HUES6 (cell line): ENCODE results near the gene CDKN3.

ENCODE experiments used
- H3K27ac ChIP-seq: 2 replicates; pipeline ENCODE4 v1.7.0; 2013; ENCODE audit warnings: low read depth, mild to moderate bottlenecking, low read length, inconsistent platforms
- H3K27me3 ChIP-seq: 2 replicates; pipeline ENCODE4 v1.6.1; 2013; ENCODE audit warnings: low read length; ENCODE audit not compliant: control insufficient read depth, insufficient read depth
- H3K36me3 ChIP-seq: 2 replicates; pipeline ENCODE4 v1.6.1; 2013; ENCODE audit warnings: low read length; ENCODE audit not compliant: control insufficient read depth, insufficient read depth
- H3K4me1 ChIP-seq: 2 replicates; pipeline ENCODE4 v1.6.1; 2013; ENCODE audit warnings: low read length; ENCODE audit not compliant: control insufficient read depth, insufficient read depth
- H3K4me3 ChIP-seq: 2 replicates; pipeline ENCODE4 v1.5.1; 2013; ENCODE audit warnings: low read depth, low read length
- H3K9ac ChIP-seq: one replicate; pipeline ENCODE4 v1.6.1; 2013; ENCODE audit warnings: mild to moderate bottlenecking, low read length
- H3K9me3 ChIP-seq: 2 replicates; pipeline ENCODE4 v1.6.1; 2013; ENCODE audit warnings: low read depth, low read length; ENCODE audit not compliant: control insufficient read depth, insufficient read depth

The CDKN3 gene, protein sequence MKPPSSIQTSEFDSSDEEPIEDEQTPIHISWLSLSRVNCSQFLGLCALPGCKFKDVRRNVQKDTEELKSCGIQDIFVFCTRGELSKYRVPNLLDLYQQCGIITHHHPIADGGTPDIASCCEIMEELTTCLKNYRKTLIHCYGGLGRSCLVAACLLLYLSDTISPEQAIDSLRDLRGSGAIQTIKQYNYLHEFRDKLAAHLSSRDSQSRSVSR

DNA sequence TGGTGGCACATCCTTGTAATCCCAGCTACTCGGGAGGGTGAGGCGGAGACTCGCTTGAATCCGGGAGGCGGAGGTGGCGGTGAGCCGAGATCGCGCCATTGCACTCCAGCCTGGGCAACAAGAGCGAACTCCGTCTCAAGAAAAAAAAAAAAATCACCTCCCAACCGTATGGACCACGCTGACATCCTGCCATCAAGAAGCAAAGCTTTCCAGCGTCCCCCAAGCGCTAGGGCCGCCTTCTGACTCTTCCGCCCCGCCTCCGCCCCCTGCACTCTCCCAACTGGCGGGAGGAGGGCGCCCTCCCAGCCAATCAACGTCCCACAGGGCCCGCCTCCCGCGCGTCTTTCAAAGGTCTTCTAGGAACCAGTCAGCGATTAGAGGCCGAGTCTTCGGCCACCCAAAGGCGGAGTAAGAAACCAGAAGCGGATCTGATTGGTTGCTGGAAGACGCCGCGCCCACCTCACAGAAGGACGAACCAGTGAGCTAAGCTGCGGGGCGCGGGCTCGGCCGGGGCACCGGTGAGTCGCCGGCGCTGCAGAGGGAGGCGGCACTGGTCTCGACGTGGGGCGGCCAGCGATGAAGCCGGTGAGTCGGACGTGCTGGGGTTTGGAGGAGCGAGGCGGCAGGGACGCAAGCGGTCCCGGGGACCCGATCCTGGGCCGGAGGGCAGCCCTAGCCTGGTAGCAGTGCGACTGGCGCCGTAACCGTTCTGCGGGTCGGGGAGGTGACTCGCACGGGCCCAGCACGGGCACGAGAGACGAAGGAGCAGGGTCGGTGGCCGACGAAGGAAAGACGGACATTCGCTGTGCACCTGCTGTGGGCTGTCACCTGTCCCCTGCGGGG, at the start of gene CDKN3:
TSS of gene CDKN3 (plus strand) at position 515 of the 843 bp plus-strand sequence. CDS start at position 577, 62 bp downstream.
- Histone ChIP-seq H3K27me3 (no peaks in the 10 kb centered on the region), H3K9me3 (no peaks in the 10 kb centered on the region), H3K27ac (no peak within 1 kb of the TSS; the same call in 1 of the 2 replicates), H3K4me3 (peak within 1 kb of the TSS; percentile 80), H3K4me1 (peaks cover 14% of the 10 kb centered on the region; the same call in 1 of the 2 replicates), H3K36me3 (peaks cover 21% of the 10 kb centered on the region), H3K9ac (peak within 1 kb of the TSS; percentile 84)

DNA sequence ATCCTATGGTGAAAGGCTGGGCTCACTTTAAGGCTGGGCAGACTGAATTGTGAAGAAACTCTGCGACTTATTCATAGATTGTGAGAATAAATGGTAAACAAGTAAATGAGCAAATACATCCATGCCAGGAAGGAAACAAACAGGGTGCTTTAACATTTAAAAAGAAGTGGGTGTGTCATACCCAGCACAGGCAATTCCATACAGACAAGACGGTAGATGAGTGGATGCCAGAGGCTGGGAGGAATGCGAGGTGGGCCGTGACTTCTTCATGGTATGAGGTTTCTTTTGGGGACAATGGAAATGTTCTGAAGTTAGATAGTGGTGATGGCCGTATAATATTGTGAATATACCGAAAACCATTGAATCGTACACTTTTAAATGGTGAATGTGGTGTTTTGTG, 49.8 kb upstream of the CDKN3 start:
- no peak overlapping the region for H3K4me3 ChIP-seq
- no peaks in the 10 kb centered on the region for H3K27me3 ChIP-seq
- no peaks in the 10 kb centered on the region for H3K9me3 ChIP-seq
- no peaks in the 10 kb centered on the region for H3K36me3 ChIP-seq
- no peak overlapping the region for H3K9ac ChIP-seq
- no peak overlapping the region; the same call in 1 of the 2 replicates for H3K27ac ChIP-seq
- peaks cover 40% of the 10 kb centered on the region for H3K4me1 ChIP-seq

DNA sequence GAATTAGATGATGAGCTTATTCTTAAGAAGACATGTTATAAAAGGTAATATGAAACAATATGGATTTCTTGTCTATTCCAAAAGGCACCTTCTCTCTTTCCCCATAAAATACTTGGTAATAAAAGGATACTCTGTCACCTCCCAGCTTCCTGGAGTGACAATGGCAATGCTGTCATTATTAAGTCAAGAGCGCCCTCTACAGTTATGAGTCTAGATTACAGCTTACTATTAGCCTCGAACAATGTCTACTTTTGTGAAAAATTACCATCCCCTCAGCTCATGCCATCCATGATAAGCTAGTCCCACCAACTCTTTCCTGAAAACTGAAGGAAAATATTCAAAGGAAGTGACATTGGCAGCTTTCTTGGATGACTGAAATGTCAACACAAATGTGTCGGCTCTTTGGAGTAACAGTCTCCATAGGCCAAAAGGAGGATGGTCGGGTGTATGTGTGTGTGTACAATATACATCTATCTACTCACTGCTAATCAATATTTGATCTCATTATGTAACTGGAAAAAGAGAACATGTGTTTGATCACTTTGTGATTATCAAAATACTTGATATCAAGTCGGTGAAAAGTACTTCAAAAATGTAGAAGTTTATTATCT, 48.7 kb upstream of the CDKN3 start:
- H3K27me3 ChIP-seq, result no peaks in the 10 kb centered on the region
- H3K4me3 ChIP-seq, result no peak overlapping the region
- H3K4me1 ChIP-seq, result peaks cover 40% of the 10 kb centered on the region
- 0 out of 2 replicates have a peak, but pooled peaks cover under 1% of the 10 kb centered on the region for H3K9me3 ChIP-seq
- H3K36me3 ChIP-seq, result no peaks in the 10 kb centered on the region
- no peak overlapping the region for H3K27ac ChIP-seq
- H3K9ac ChIP-seq, result no peak overlapping the region

DNA sequence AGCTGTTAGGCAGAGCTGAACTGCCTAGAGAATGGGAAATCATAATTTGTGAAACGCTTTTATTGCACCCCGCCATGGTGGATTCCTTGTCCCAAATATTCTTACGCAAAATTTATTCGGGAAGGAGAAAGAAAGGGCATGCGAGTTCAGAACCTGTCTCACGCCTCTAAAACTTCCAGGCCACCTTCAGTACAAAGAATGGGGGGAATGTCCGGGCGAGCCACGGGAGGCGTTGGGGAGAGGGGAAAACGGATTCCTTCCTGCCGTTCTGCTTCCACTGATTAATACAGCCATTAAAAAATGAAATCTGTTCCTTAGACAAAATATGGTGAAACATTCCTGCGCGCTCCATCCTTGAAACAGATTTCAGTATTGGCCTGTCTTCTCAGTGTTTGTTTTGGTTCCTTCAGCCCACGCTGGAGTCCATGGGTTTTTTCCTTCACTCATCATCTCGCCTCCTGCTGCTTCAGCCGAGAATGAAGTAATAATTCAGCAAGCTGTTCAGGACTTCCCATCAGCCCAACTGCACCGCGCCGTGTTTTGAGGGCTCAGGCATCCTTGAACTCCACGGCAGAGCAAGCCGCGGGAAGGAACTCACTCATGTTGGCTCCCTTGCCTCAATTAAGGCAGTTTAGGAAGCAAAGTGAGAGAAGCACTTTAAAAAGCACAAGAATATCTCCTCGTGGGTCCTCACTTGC, 47.7 kb upstream of the CDKN3 start:
- Histone ChIP-seq H3K27ac (no peak overlapping the region), H3K4me1 (peaks cover 35% of the 10 kb centered on the region), H3K4me3 (no peak overlapping the region), H3K9me3 (peaks cover 9% of the 10 kb centered on the region; the same call in 1 of the 2 replicates), H3K36me3 (no peaks in the 10 kb centered on the region), H3K9ac (no peak overlapping the region), H3K27me3 (no peaks in the 10 kb centered on the region)

DNA sequence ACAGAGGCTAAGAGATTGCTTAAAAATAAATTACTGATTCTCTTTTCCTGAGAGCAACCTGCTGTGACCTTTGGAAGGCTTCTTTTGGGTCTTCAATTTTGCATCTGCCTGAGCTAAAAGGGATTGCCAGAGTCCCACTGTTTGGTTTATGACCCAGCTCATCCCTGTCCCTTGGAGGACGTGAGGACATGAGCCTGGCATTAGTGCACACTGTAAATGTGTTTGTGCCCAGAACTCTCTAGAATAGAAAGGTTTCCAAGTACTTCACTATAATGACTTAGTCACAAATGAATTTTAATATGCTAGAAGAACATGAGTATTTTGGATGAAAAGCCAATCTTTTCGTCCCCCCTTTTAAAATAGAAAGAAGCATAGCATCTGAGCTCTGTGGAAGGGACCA, 47.1 kb upstream of the CDKN3 start:
- Histone ChIP-seq H3K27me3 (no peaks in the 10 kb centered on the region), H3K27ac (no peak overlapping the region), H3K4me1 (peaks cover 30% of the 10 kb centered on the region), H3K4me3 (no peak overlapping the region), H3K9me3 (peaks cover 10% of the 10 kb centered on the region; the same call in 1 of the 2 replicates), H3K9ac (no peak overlapping the region), H3K36me3 (no peaks in the 10 kb centered on the region)

DNA sequence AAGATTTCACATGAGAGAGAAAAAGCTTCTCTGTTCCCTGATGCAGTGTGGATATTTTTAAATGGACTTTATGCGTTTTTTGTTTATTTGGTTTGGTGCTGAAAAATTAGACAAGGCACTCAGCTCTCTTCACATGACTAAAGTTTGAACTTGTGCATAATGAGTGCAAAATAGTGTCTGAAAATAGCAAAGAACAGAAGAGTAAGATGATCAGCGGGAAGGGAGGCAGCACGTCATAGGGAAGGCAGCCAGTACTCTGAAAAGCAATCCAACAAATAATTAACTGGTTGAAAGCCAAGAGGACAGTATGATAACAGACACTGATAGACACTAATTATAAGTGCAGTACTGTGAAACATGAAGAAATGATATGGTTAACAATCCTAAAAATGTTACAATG, 46.6 kb upstream of the CDKN3 start:
- peaks cover 30% of the 10 kb centered on the region for H3K4me1 ChIP-seq

DNA sequence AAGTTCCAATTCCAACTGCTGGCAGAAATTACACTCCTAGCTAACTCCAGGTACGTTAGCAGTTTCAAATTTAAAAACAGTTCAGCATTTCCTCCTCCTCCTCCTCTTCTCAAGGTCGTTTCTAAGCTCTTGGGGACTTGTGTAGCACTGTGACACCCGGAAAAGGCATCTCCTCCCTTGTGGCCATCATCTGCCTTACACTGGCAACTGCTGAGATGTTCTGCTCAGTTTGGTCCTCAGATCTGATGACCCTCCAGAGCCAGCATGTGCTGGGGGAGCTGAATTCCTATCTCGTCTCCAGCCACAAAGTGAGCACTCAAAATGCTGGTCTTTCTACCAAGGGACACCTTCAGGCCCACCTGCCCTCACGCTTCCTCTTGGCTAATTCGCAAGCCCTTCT, 43.5 kb upstream of the CDKN3 start:
- no peaks in the 10 kb centered on the region for H3K27me3 ChIP-seq
- no peak overlapping the region for H3K9ac ChIP-seq
- no peak overlapping the region for H3K27ac ChIP-seq
- no peaks in the 10 kb centered on the region for H3K36me3 ChIP-seq
- H3K4me1 ChIP-seq, result peaks cover 13% of the 10 kb centered on the region; the same call in 1 of the 2 replicates
- H3K4me3 ChIP-seq, result no peak overlapping the region
- H3K9me3 ChIP-seq, result peaks cover 14% of the 10 kb centered on the region; the same call in 1 of the 2 replicates

More for the DNA sequence above, 46.6 kb upstream of the CDKN3 start:
- H3K36me3 ChIP-seq, result no peaks in the 10 kb centered on the region
- H3K27me3 ChIP-seq, result no peaks in the 10 kb centered on the region
- H3K27ac ChIP-seq, result no peak overlapping the region
- peaks cover 14% of the 10 kb centered on the region; the same call in 1 of the 2 replicates for H3K9me3 ChIP-seq
- H3K9ac ChIP-seq, result no peak overlapping the region
- no peak overlapping the region for H3K4me3 ChIP-seq

DNA sequence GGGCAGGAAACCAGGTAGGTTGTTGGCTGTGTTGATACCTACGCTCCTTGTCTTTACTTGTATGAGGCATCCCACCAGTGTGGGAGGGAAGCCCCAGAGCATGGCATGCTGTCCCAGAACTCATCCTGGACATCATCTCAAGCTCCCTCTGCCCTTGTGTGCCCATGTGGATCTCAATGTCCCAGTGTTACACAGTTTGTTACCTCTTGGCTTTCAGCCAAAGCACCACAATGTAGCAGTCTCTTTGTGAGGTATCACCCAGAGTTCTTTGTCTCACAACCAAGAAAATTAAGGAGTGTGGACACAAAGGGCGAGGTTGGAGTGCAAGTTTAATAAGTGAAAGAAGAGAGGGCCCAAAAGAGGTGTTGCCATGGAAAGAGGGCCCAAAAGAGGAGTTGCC, 43.1 kb upstream of the CDKN3 start:
- H3K36me3 ChIP-seq, result no peaks in the 10 kb centered on the region
- no peak overlapping the region for H3K27ac ChIP-seq
- no peak overlapping the region for H3K9ac ChIP-seq
- H3K9me3 ChIP-seq, result peaks cover 14% of the 10 kb centered on the region; the same call in 1 of the 2 replicates
- H3K4me3 ChIP-seq, result no peak overlapping the region
- H3K4me1 ChIP-seq, result peaks cover 12% of the 10 kb centered on the region; the same call in 1 of the 2 replicates
- no peaks in the 10 kb centered on the region for H3K27me3 ChIP-seq

DNA sequence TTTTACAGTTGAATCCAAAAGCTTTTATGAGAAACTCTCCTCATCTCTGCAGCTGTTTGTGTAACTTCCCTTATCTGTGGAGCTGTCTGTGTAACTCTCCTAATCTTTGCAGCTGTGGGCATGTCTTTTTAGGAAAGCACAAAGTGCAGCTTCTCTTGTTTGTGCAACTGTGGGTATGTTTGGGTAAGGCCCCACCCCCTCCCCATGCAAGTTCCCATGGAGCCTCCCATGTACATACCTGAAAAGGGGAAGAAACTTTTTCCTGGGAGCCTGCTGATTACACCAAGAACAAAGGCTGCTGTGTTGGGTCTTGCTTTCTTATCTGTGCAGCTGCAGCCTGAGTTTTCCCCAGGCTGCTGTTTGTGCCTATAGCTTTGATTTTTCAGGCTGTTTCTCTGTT, 42.7 kb upstream of the CDKN3 start:
- H3K36me3 ChIP-seq, result no peaks in the 10 kb centered on the region
- H3K9ac ChIP-seq, result no peak overlapping the region
- no peak overlapping the region for H3K27ac ChIP-seq

DNA sequence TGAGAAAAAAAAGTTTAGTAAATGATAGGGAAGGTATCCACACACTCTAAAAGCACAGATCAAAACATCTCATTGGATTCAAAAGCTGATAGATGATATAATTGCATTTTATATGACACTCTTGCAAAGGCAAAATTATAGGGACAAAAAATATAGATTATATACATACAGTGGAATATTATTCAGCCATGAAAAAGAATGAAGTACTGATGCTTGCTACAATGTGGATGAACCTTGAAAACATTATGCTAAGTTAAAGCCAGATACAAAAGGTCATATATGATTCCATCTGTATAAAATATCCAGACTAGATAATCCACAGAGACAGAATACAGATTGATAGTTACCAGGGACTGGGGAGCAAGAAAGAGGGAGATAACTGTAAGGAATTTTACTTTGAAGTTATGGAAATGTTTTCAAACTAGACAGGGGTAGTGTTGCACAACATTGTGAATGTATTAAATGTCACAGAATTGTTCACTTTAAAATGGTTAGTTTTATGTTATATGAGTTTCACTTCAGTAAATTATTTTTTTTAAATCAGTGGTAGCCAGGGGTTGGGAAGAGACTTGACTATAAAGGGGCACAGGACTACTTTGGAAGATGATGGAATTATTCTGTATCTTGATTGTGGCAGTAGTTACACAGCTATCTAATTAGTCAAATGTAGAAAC, 41.7 kb upstream of the CDKN3 start:
- Histone ChIP-seq H3K4me1 (no peaks in the 10 kb centered on the region; the same call in 1 of the 2 replicates), H3K9ac (no peak overlapping the region), H3K27ac (no peak overlapping the region), H3K36me3 (no peaks in the 10 kb centered on the region), H3K27me3 (no peaks in the 10 kb centered on the region), H3K9me3 (peaks cover 14% of the 10 kb centered on the region; the same call in 1 of the 2 replicates), H3K4me3 (no peak overlapping the region)

More for the DNA sequence above, 42.7 kb upstream of the CDKN3 start:
- H3K9me3 ChIP-seq, result peaks cover 14% of the 10 kb centered on the region; the same call in 1 of the 2 replicates
- H3K4me3 ChIP-seq, result no peak overlapping the region
- H3K27me3 ChIP-seq, result no peaks in the 10 kb centered on the region
- peaks cover 9% of the 10 kb centered on the region; the same call in 1 of the 2 replicates for H3K4me1 ChIP-seq
